ENCODE measurements around the gene FSHR.

GRCh38 chr2:48941908-48942307 lies 212.4 kb downstream of the FSHR start:
- TF ChIP-seq CTCF (IDR thresholded peaks at IDR 0.05; ENCODE audit: low read depth, low read length) (no peak), POLR2A (IDR thresholded peaks at IDR 0.05; ENCODE audit: extremely low read depth, insufficient read length) (no peak), MYC (IDR thresholded peaks at IDR 0.05; ENCODE audit: low read depth, low read length) (no peak)
- TF ChIP-seq, protein P1, sequence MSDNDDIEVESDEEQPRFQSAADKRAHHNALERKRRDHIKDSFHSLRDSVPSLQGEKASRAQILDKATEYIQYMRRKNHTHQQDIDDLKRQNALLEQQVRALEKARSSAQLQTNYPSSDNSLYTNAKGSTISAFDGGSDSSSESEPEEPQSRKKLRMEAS (IDR thresholded peaks at IDR 0.05; ENCODE audit: low read depth, low read length), result no peak
